SU-DHL-6 (cell line): ENCODE data around the gene SMAD6.

Experiments
- H2AFZ ChIP-seq: fragments of 200-600 bp; sonication (generic); 2 replicates; pipeline ENCODE4 v1.6.1; 2014; ENCODE audit warnings: low read depth, mild to moderate bottlenecking, moderate library complexity, mixed read lengths, antibody characterized with exemption, low read length; ENCODE audit not compliant: severe bottlenecking
- H3F3A ChIP-seq: fragments of 200-600 bp; shearing (Covaris generic); 2 replicates; pipeline ENCODE4 v1.6.0; 2016; ENCODE audit warnings: antibody characterized with exemption, mild to moderate bottlenecking; ENCODE audit not compliant: insufficient read depth
- H3K27ac ChIP-seq: fragments of 200-600 bp; sonication (generic); 2 replicates; pipeline ENCODE4 v1.5.1; 2016; ENCODE audit warnings: low read depth, mild to moderate bottlenecking, low read length, moderate library complexity, mixed read lengths
- H3K27me3 ChIP-seq: fragments of 200-600 bp; sonication (generic), shearing (Covaris generic); 2 replicates; pipeline ENCODE4 v1.6.0; 2014; ENCODE audit warnings: mild to moderate bottlenecking, low read length
- H3K36me3 ChIP-seq: fragments of 200-600 bp; sonication (generic); 2 replicates; pipeline ENCODE4 v1.6.1; 2014; ENCODE audit warnings: mild to moderate bottlenecking, low read length, mixed read lengths
- H3K4me2 ChIP-seq: fragments of 300-600, 200-600 bp; shearing (Covaris generic), sonication (generic); 2 replicates; pipeline ENCODE4 v1.6.0; 2014; ENCODE audit warnings: low read length, low read depth, mild to moderate bottlenecking; ENCODE audit not compliant: poor library complexity, severe bottlenecking
- H3K4me3 ChIP-seq: fragments of 200-600 bp; sonication (generic); 2 replicates; pipeline ENCODE4 v1.5.1; 2014; ENCODE audit warnings: antibody characterized with exemption, low read length, mild to moderate bottlenecking, mixed read lengths; ENCODE audit not compliant: insufficient read depth, poor library complexity, severe bottlenecking
- H3K79me2 ChIP-seq: fragments of 200-600 bp; sonication (generic); 2 replicates; pipeline ENCODE4 v1.6.1; 2014; ENCODE audit warnings: mild to moderate bottlenecking, low read length, moderate library complexity; ENCODE audit not compliant: insufficient read depth
- H3K9ac ChIP-seq: fragments of 200-600 bp; sonication (generic); 2 replicates; pipeline ENCODE4 v1.7.0; 2014; ENCODE audit warnings: mild to moderate bottlenecking, low read length
- H3K9me2 ChIP-seq: fragments of 200-600 bp; sonication (generic); replicated peaks from 2 replicates; pipeline ENCODE4 v1.6.1; 2014; ENCODE audit warnings: low read length; ENCODE audit not compliant: insufficient read depth
- H3K9me3 ChIP-seq: fragments of 200-600 bp; sonication (generic); 2 replicates; pipeline ENCODE4 v1.6.1; 2014; ENCODE audit warnings: low read length, mixed read lengths; ENCODE audit not compliant: insufficient read depth
- H4K20me1 ChIP-seq: fragments of 200-600 bp; sonication (generic); 2 replicates; pipeline ENCODE4 v1.6.1; 2014; ENCODE audit warnings: low read depth, mild to moderate bottlenecking, antibody characterized with exemption, low read length, moderate library complexity, mixed read lengths
- CTCF ChIP-seq: fragments of 200-600 bp; sonication (generic); IDR thresholded peaks from one replicate; pipeline ENCODE4 v1.5.1; 2017; ENCODE audit warnings: antibody characterized with exemption, mild to moderate bottlenecking, low read length, moderate library complexity; ENCODE audit not compliant: insufficient read depth, poor library complexity, severe bottlenecking
- EZH2phosphoT487 ChIP-seq: fragments of 200-600 bp; sonication (generic), shearing (Covaris generic); conservative IDR thresholded peaks from 2 replicates; pipeline ENCODE4 v1.6.1; 2018; ENCODE audit warnings: mild to moderate bottlenecking, antibody characterized with exemption, low read length, moderate library complexity, mixed read lengths

SMAD6 gene

GRCh38 chr15:66680502-66680901 lies 21.5 kb upstream of the SMAD6 start:
- H3K9ac ChIP-seq = no peak overlapping the region
- H3K9me2 ChIP-seq = no peaks in the 10 kb centered on the region
- H3K9me3 ChIP-seq = no peaks in the 10 kb centered on the region
- no peak overlapping the region for H3K4me2 ChIP-seq
- no peaks in the 10 kb centered on the region for H4K20me1 ChIP-seq
- no peaks in the 10 kb centered on the region for H3K79me2 ChIP-seq
- no peaks in the 10 kb centered on the region for H3F3A ChIP-seq
- H3K27me3 ChIP-seq = no peaks in the 10 kb centered on the region
- no peak overlapping the region for H3K4me3 ChIP-seq
- no peaks in the 10 kb centered on the region for H3K36me3 ChIP-seq
- H3K27ac ChIP-seq = no peak overlapping the region
- TF ChIP-seq EZH2phosphoT487 (no peak), CTCF (no peak)
- no peak overlapping the region for H2AFZ ChIP-seq

- Histone ChIP-seq H3K36me3 (no peaks in the 10 kb centered on the region), H2AFZ (no peak overlapping the region), H3K4me3 (no peak overlapping the region), H3K79me2 (no peaks in the 10 kb centered on the region), H3F3A (no peaks in the 10 kb centered on the region), H3K9me2 (no peaks in the 10 kb centered on the region), H3K9me3 (no peaks in the 10 kb centered on the region), H3K4me2 (no peak overlapping the region), H3K9ac (no peak overlapping the region), H3K27me3 (no peaks in the 10 kb centered on the region), H3K27ac (no peak overlapping the region), H4K20me1 (no peaks in the 10 kb centered on the region)
- TF ChIP-seq EZH2phosphoT487 = no peak
- no peak for TF ChIP-seq CTCF
Observed at GRCh38 chr15:66681395-66681794, 20.6 kb upstream of the SMAD6 start.

- Histone ChIP-seq H3K9ac (no peak overlapping the region), H3K27ac (no peak overlapping the region), H3K4me2 (no peak overlapping the region), H3F3A (no peaks in the 10 kb centered on the region), H3K79me2 (no peaks in the 10 kb centered on the region), H3K27me3 (no peaks in the 10 kb centered on the region), H2AFZ (no peak overlapping the region), H3K9me3 (no peaks in the 10 kb centered on the region), H3K9me2 (no peaks in the 10 kb centered on the region), H4K20me1 (no peaks in the 10 kb centered on the region), H3K4me3 (no peak overlapping the region), H3K36me3 (no peaks in the 10 kb centered on the region)
- TF ChIP-seq CTCF (no peak), EZH2phosphoT487 (no peak)
Observed at GRCh38 chr15:66682246-66682645, 19.8 kb upstream of the SMAD6 start.

- no peaks in the 10 kb centered on the region for H3K27me3 ChIP-seq
- H3F3A ChIP-seq = no peaks in the 10 kb centered on the region
- H4K20me1 ChIP-seq = no peaks in the 10 kb centered on the region
- H3K79me2 ChIP-seq = no peaks in the 10 kb centered on the region
- no peaks in the 10 kb centered on the region for H3K36me3 ChIP-seq
- H2AFZ ChIP-seq = no peak overlapping the region
- H3K4me2 ChIP-seq = no peak overlapping the region
- H3K4me3 ChIP-seq = no peak overlapping the region
- TF ChIP-seq EZH2phosphoT487 = no peak
- no peak for TF ChIP-seq CTCF
- no peaks in the 10 kb centered on the region for H3K9me3 ChIP-seq
- H3K9ac ChIP-seq = no peak overlapping the region
- no peak overlapping the region for H3K27ac ChIP-seq
- H3K9me2 ChIP-seq = no peaks in the 10 kb centered on the region
Observed at GRCh38 chr15:66682865-66683264, 19.2 kb upstream of the SMAD6 start.
